ENCODE data around the gene ASIC3. TPM values are rescaled to one million over a fixed set of nuclear protein-coding genes. Genes with fewer than 3 reads are reported as not detected.

The ASIC3 gene
- total and polyA plus RNA-seq, 2 of the 8 experiments (the other 6 are each of a cell fraction or from before 2014, with no cell fraction given), result 1.6 to 1.9 TPM

- Histone ChIP-seq H3K9ac (replicated peaks in 1 of 4; ENCODE audit: extremely low read depth in 1 of 4, low read depth in 3 of 4, low read length in 3 of 4) (no peak overlapping the region), H2BK20ac (ENCODE audit: low read length) (no peak overlapping the region; the same call in 1 of the 2 replicates), H3K4me2 (ENCODE audit: insufficient read depth in 1 of 2, low read depth in 2 of 2, low read length in 2 of 2) (peak overlapping the region; percentile 36 to 75), H4K20me1 (replicated peaks in 1 of 2; ENCODE audit: control insufficient read depth in 1 of 2, insufficient read depth in 2 of 2, low read length in 2 of 2) (no peaks in the 10 kb centered on the region), H3K4me1 (replicated peaks in 1 of 4; ENCODE audit: control insufficient read depth in 3 of 4, insufficient read depth in 4 of 4, low read length in 3 of 4) (peaks cover 0 to 24% (median 16%) of the 10 kb centered on the region in 4 experiments; a peak in 5 of 7 replicates), H4K8ac (ENCODE audit: extremely low read depth, insufficient read depth, low read length) (peak overlapping the region; percentile 92; the same call in 1 of the 2 replicates), H3K18ac (ENCODE audit: extremely low read depth, low read length) (no peak overlapping the region; the same call in 1 of the 2 replicates), H3K4ac (replicated peaks; ENCODE audit: insufficient read length, low read depth, low read length) (no peak overlapping the region), H3K27ac (ENCODE audit: low read depth, low read length) (no peak overlapping the region), H2BK12ac (ENCODE audit: low read depth, low read length) (peak overlapping the region; percentile 84; the same call in 1 of the 2 replicates), H2BK120ac (replicated peaks; ENCODE audit: low read depth, low read length) (no peak overlapping the region), H3K27me3 (replicated peaks in 1 of 4; ENCODE audit: control insufficient read depth in 3 of 4, extremely low read depth in 1 of 4, insufficient read depth in 3 of 4, low read length in 3 of 4) (peaks cover 8 to 44% (median 38%) of the 10 kb centered on the region in 4 experiments), H2AFZ (ENCODE audit: low read length) (peak overlapping the region; percentile 33; the same call in 1 of the 2 replicates), H3K23me2 (ENCODE audit: low read depth, low read length) (peaks cover 7% of the 10 kb centered on the region; the same call in 1 of the 2 replicates), H4K91ac (replicated peaks; ENCODE audit: insufficient read length, low read length) (peak overlapping the region; percentile 86), H3K79me1 (ENCODE audit: low read depth, low read length) (no peaks in the 10 kb centered on the region; the same call in 1 of the 2 replicates), H2BK5ac (ENCODE audit: low read depth, low read length) (no peak overlapping the region; the same call in 1 of the 2 replicates), H3K79me2 (ENCODE audit: control insufficient read depth in 1 of 2, insufficient read depth in 2 of 2, low read length in 2 of 2) (no peaks in the 10 kb centered on the region), H2BK15ac (ENCODE audit: low read length) (no peak overlapping the region; the same call in 1 of the 2 replicates), H2AK5ac (ENCODE audit: low read depth, low read length) (peak overlapping the region; percentile 72; the same call in 1 of the 2 replicates), H4K5ac (ENCODE audit: insufficient read length, low read depth, low read length) (no peak overlapping the region), H3K23ac (ENCODE audit: insufficient read length) (no peak overlapping the region), H3K56ac (replicated peaks; ENCODE audit: insufficient read length, low read depth, low read length) (no peak overlapping the region), H3K14ac (ENCODE audit: insufficient read length) (no peak overlapping the region), H3K36me3 (ENCODE audit: control insufficient read depth in 2 of 4, insufficient read depth in 4 of 4, low read length in 3 of 4) (no peaks in the 10 kb centered on the region), H3K4me3 (ENCODE audit: extremely low read depth in 1 of 4, insufficient read depth in 2 of 4, low read depth in 3 of 4, low read length in 4 of 4) (peak overlapping the region in 2 of 4 experiments; percentile 6 to 50; a peak in 4 of 8 replicates), H3K9me3 (ENCODE audit: insufficient read depth in 2 of 2, low read depth in 1 of 2, low read length in 1 of 2) (no peaks in the 10 kb centered on the region)
- POLR2A ChIA-PET (ENCODE audit: partially characterized antibody), result interaction anchor here (0.5 to 3.2 kb wide), 12 partner anchors 9 to 591 kb away, joined by 3 to 18 read pairs (median 4); partner anchors contain the start of genes ABCB8 and FASTK
- CTCF ChIA-PET (ENCODE audit: partially characterized antibody), result interaction anchor here (0.9 to 8.0 kb wide), 34 partner anchors 10 to 225 kb away, joined by 3 to 116 read pairs (median 6); partner anchors contain the start of genes ABCB8, AGAP3, ASIC3 and CDK5
- 37% methylated on average over 19 of the region's 20 CpGs; no CpG with 5 or more reads in 1 of the 2 experiments for WGBS, 2 experiments (ENCODE audit: extremely low coverage in 1 of 2, insufficient coverage in 1 of 2, insufficient read length in 1 of 2, insufficient replicate concordance in 2 of 2, low coverage in 1 of 2, low lambda C conversion rate in 2 of 2, missing lambda C conversion rate in 1 of 2)
- no peak for DNase-seq (ENCODE audit: low read depth in 1 of 2, low spot score in 2 of 2)
- FAIRE-seq, result no peak
- no peak for TF ChIP-seq TCF12 (IDR thresholded peaks at IDR 0.05; ENCODE audit: low read depth, low read length)
- no peak for TF ChIP-seq ASH2L (IDR thresholded peaks at IDR 0.05; ENCODE audit: low read length)
- TF ChIP-seq ATF2 (IDR thresholded peaks at IDR 0.05; ENCODE audit: low read length), result no peak
- no peak for TF ChIP-seq CHD1 (IDR thresholded peaks at IDR 0.05; ENCODE audit: low read depth, low read length)
- no peak for TF ChIP-seq FOSL1 (IDR thresholded peaks at IDR 0.05; ENCODE audit: insufficient read depth, low read depth, low read length)
- TF ChIP-seq RXRA (IDR thresholded peaks at IDR 0.05; ENCODE audit: insufficient read depth, low read depth, low read length), result no peak
- TF ChIP-seq NANOG (IDR thresholded peaks at IDR 0.05; ENCODE audit: insufficient read depth, low read depth, low read length, poor library complexity, severe bottlenecking), result no peak
- TF ChIP-seq CBX8 (IDR thresholded peaks at IDR 0.05; ENCODE audit: borderline replicate concordance, low read depth, low read length), result no peak
- TF ChIP-seq SRF (IDR thresholded peaks at IDR 0.05; ENCODE audit: low read depth, low read length), result no peak
- TF ChIP-seq CBX5 (IDR thresholded peaks at IDR 0.05; ENCODE audit: low read depth, low read length), result no peak
- TF ChIP-seq JUN (IDR thresholded peaks at IDR 0.05; ENCODE audit: low read depth, low read length), result no peak
- TF ChIP-seq EGR1 (IDR thresholded peaks at IDR 0.05; ENCODE audit: borderline replicate concordance, low read depth, low read length), result no peak
These were observed 29.2 kb upstream of the ASIC3 start for GRCh38 chr7:151019130-151019447.
